ENCODE results near the gene RIPOR2.
A peak's percentile ranks its signal among the peaks of the same experiment; 100 is the strongest.

The RIPOR2 gene

GRCh38 chr6:24874776-24875533, 60.8 kb downstream of the RIPOR2 start:
- no peak for DNase-seq

- no peak for DNase-seq
Observed at GRCh38 chr6:24874128-24874527, 61.6 kb downstream of the RIPOR2 start.

GRCh38 chr6:24872779-24873178, 63.0 kb downstream of the RIPOR2 start:
- DNase-seq, result no peak

- DNase-seq, result no peak
Observed at GRCh38 chr6:24868765-24869164, 67.0 kb downstream of the RIPOR2 start.

GRCh38 chr6:24867104-24867703, 68.6 kb downstream of the RIPOR2 start:
- DNase-seq, result no peak

GRCh38 chr6:24865161-24865560, 70.6 kb downstream of the RIPOR2 start:
- peak; percentile 54 for DNase-seq

- DNase-seq, result peak; percentile 25
Observed at GRCh38 chr6:24864343-24864742, 71.4 kb downstream of the RIPOR2 start.

- no peak for DNase-seq
Observed at GRCh38 chr6:24861934-24862333, 73.8 kb downstream of the RIPOR2 start.

GRCh38 chr6:24859608-24860200, 76.1 kb downstream of the RIPOR2 start:
- DNase-seq, result no peak

- DNase-seq, result no peak
Observed at GRCh38 chr6:24859132-24859531, 76.6 kb downstream of the RIPOR2 start.

- DNase-seq, result peak; percentile 30
Observed at GRCh38 chr6:24858177-24858653, 77.5 kb downstream of the RIPOR2 start.

- DNase-seq, result no peak
Observed at GRCh38 chr6:24856901-24857670, 78.7 kb downstream of the RIPOR2 start.

- no peak for DNase-seq
Observed at GRCh38 chr6:24856246-24856599, 79.5 kb downstream of the RIPOR2 start.

GRCh38 chr6:24855395-24856245, 80.1 kb downstream of the RIPOR2 start:
- DNase-seq, result peak; percentile 56

- DNase-seq, result no peak
Observed at GRCh38 chr6:24854077-24854666, 81.6 kb downstream of the RIPOR2 start.

- DNase-seq, result no peak
Observed at GRCh38 chr6:24851086-24851485, 84.7 kb downstream of the RIPOR2 start.

- no peak for DNase-seq
Observed at GRCh38 chr6:24849713-24850112, 86.0 kb downstream of the RIPOR2 start.

- peak; percentile 25 for DNase-seq
Observed at GRCh38 chr6:24848461-24848860, 87.3 kb downstream of the RIPOR2 start.

- no peak for DNase-seq
Observed at GRCh38 chr6:24847402-24847801, 88.4 kb downstream of the RIPOR2 start.

- no peak for DNase-seq
Observed at GRCh38 chr6:24845578-24845977, 90.2 kb downstream of the RIPOR2 start.

- no peak for DNase-seq
Observed at GRCh38 chr6:24844903-24845302, 90.9 kb downstream of the RIPOR2 start.

GRCh38 chr6:24844061-24844460, 91.7 kb downstream of the RIPOR2 start:
- DNase-seq, result no peak
